HG03521 (cell line): ENCODE data around the gene DYNLRB1.
"Not testable (repeated sequence)": the region's sequence is repeated elsewhere in the genome, so short reads cannot be mapped to it uniquely, and the experiment has no call there.

ENCODE experiments used
- ATAC-seq: cut with Tn5 transposase; IDR thresholded peaks from one replicate; pipeline ENCODE4 v1.9.1; 2021; ENCODE audit warnings: mild to moderate bottlenecking, moderate library complexity; ENCODE audit not compliant: unreplicated experiment

The DYNLRB1 gene

DNA sequence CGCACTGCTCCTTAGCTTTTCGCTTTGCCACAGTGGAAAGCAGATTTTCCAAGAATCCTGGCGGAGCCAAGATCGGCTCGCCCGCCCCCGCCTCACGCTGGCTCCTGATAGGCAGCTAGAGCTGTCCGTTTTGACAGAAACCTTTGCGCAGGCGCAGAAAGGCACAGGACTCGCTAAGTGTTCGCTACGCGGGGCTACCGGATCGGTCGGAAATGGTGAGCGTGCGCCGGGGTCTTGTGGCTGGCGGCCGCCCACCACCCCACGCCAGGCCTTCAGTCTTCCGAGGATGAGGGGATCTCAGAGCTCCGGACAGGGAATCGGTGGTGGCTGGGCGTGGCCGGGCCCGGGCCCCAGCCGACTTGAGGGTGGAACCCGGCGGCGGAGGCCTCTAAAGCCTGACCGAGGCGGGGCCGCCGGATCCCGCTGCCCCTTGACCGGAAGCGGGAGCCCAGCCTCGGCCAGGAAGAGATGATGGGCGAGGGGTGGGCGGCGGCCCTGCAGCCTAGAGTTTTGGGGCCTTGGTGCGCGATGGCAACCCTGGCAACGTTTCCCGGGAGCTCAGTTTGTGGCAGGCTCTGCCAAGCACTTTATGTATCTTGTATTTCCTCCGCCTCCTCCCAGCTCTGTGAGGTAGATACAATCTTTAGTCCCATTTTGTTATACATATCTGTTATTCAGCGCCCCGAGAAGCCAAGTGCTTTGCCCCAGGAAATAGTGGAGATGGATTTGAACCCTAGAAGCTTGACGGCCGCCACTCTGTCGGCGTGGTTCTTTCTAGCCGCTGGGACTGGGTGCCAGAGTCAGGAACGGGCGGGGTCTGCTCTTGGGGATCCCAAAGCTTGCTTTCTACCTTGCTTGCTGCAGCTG, at the start of gene DYNLRB1:
TSS of gene DYNLRB1 (plus strand) at position 176 of the 867 bp plus-strand sequence. CDS start at position 213, 37 bp downstream.
- ATAC-seq = peak; percentile 72

GRCh38 chr20:34468951-34469350, 47.3 kb upstream of the DYNLRB1 start:
- ATAC-seq = no peak

DNA sequence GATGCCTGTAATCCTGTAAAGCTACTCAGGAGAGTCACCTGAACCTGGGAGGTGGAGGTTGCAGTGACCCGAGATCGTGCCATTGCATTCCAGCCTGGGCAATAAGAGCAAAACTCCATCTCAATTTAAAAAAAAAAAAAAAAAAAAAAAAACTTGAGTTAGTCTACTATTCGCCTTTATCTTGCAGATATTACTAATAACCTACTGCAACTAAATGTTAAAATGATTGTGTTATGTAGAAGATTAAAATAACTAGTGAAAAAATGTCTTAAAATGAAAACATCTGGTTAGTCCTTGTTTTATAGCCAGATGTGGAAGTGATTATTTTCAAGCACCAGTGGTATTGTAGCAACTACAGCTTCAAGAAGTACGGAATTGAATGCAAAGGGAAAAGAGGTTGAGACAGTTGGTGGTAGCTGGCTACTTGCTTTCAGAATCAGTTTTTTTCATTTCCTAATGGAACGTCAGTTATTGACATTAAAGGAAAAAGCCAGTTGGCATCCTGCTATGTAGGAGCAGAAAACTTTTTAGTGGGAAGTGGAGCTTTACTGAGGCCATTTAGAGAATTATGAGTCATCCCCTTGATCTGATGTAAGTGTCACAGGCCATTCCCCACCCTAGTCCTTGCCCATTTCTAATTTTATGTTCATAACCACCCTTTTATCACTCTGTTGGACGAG, 43.8 kb upstream of the DYNLRB1 start:
- ATAC-seq = no peak

- ATAC-seq = no peak
Measured at GRCh38 chr20:34473262-34473883, 42.8 kb upstream of the DYNLRB1 start.

DNA sequence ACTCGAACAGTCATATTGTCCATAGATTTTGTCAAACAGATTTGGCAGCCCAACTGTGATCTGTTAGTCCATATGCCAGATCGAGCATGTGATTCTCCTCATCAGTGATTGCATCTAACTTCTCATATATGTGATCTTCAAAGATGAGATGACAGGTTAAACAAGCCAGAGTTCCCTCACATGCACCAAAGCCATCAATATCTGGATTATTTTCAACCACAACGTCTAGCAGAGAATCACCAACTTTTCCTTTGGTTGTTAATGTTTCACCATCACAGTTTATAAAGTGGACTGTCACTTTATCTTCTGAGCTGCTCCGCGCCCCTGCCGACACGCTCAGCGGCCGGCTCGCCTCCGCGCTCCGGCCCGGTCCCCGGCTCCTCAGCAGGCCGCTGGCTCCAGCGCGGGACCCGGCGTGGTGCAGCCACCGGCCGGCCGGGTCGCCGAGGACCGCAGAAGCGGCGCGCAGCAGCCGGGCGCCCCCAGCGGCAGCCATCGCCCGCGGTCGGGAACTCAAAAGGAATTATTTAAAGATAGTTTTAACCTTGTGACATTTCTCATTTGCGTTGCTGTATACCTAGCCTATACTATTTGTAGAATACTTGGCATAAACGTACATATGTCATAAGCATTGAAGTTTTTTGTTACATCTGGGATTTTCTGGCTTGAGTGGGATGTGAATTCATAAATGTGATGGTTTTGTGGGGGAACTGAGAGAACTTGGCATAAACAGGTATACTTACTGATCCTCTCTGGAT, 40.1 kb upstream of the DYNLRB1 start:
- ATAC-seq = no peak

DNA sequence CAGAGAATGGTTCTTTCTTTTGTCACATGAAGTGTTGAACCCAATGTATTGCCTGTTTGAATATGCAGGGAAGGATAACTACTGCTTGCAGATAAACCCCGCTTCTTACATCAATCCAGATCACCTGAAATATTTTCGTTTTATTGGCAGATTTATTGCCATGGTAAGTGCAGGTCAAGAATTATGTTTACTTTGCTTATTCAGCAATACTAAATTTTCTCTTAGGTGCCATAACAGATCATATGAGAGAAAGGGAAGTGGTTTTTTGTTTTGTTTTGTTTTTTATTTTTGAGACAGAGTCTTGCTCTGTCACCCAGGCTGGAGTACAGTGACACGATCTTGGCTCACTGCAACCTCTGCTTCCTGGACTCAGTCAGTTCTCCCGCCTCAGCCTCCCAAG, 36.6 kb upstream of the DYNLRB1 start:
- ATAC-seq = no peak

- not testable (repeated sequence) for ATAC-seq
Measured at GRCh38 chr20:34482154-34482553, 34.1 kb upstream of the DYNLRB1 start.

- not testable (repeated sequence) for ATAC-seq
Measured at GRCh38 chr20:34483585-34484220, 32.5 kb upstream of the DYNLRB1 start.

GRCh38 chr20:34485068-34485634, 31.1 kb upstream of the DYNLRB1 start:
- no peak for ATAC-seq

- ATAC-seq = no peak
Measured at GRCh38 chr20:34491226-34491931, 24.8 kb upstream of the DYNLRB1 start.

- ATAC-seq = no peak
Measured at GRCh38 chr20:34491932-34492509, 24.2 kb upstream of the DYNLRB1 start.

DNA sequence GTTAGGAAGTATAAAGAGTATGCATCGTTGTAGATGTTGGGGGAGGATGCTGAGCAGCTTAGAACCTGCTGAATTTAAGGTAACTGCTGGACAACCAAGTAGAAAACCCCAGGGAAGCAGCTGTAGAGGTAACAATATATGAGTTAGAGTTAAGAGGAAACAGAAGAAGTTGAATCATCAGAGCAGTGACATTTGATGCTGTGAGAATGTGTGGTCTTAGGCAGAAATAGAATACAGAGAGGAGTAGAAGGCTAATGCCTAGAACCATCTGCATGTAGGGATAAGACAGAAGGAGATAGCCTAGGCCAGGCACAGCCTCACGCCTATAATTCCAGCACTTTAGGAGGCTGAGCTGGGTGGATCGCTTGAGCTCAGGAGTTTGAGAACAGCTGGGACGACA, 22.6 kb upstream of the DYNLRB1 start:
- ATAC-seq = no peak

GRCh38 chr20:34495307-34495706, 20.9 kb upstream of the DYNLRB1 start:
- no peak for ATAC-seq

GRCh38 chr20:34495916-34496315, 20.3 kb upstream of the DYNLRB1 start:
- no peak for ATAC-seq

DNA sequence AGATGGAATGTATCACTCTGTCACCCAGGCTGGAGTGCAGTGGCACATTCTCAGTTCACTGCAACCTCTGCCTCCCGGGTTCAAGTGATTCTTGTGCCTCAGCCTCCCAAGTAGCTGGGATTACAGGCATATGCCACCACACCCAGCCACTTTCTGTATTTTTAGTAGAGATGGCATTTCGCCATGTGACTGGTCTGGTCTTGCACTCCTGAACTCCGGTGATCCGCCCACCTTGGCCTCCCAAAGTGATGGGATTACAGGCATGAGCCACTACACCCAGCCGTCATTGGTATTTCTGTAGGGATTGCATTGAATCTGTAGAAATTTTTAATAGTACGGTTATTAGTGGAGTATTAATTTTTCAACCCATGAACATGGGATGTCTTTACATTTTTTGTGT, 18.6 kb upstream of the DYNLRB1 start:
- not testable (repeated sequence) for ATAC-seq

DNA sequence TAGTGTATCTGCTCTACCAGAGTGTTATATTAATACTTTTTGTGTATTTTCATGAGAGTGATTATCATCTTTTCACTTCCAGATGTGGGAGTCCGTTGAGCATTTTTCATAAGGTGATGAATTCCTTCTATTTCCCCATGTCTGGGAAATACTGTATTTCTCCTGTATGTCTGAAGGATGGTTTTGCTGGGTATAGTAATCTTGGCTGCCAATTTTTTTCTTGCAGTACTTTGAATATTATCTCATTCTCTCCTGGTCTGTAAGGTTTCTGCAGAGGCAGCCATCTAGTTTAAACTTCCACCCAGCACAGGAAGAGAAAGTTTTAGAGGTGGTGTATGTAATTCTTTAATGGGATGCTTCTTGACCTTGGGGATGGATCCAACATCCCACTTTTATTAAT, 15.4 kb upstream of the DYNLRB1 start:
- ATAC-seq = no peak

DNA sequence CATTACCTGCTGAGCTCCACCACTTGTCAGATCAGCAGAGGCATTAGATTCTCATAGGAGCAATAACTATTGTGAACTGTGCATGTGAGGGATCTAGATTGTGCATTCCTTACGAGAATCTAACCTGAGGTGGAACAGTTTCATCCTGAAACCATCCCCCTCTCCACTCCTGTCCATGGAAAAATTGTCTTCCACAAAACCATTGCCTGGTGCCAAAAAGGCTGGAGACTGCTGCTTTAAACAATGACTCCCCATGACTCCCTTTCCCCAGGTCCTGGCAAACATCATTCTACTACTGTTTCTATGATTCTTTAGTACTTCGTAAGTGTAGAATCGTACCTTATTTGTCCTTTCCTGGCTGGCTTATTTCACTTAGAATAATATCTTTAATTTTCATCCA, 9.7 kb upstream of the DYNLRB1 start:
- no peak for ATAC-seq

GRCh38 chr20:34507702-34508413, 8.4 kb upstream of the DYNLRB1 start:
- ATAC-seq = no peak

- no peak for ATAC-seq
Measured at GRCh38 chr20:34510575-34510974, 5.6 kb upstream of the DYNLRB1 start.
